ENCODE results near the gene ABCC11. TPM values are rescaled to one million over a fixed set of nuclear protein-coding genes. Genes with fewer than 3 reads are reported as not detected.

Gene ABCC11
- polyA plus RNA-seq (2013), result 0.04 and 0.07 TPM in 2 replicates

GRCh38 chr16:48247311-48247710 is at the start of gene ABCC11:
Gene ABCC11 (minus strand): TSS chr16:48247539. CDS start chr16:48231921, 15,618 bp downstream.
- Histone ChIP-seq H4K12ac (ENCODE audit: low read depth, low read length) (no peak within 1 kb of the TSS), H3K9me3 (ENCODE audit: insufficient read depth, low read depth, low read length) (peaks cover 2% of the 10 kb centered on the region), H3K18ac (ENCODE audit: low read length) (no peak within 1 kb of the TSS), H3K4me2 (ENCODE audit: low read length) (no peak within 1 kb of the TSS), H3K23ac (ENCODE audit: low read length) (no peak within 1 kb of the TSS), H3K27me3 (ENCODE audit: insufficient read depth, low read length) (no peaks in the 10 kb centered on the region), H2BK5ac (ENCODE audit: low read depth, low read length, poor library complexity) (no peak within 1 kb of the TSS), H3K36me3 (ENCODE audit: control insufficient read depth in 1 of 2, insufficient read depth in 2 of 2, low read length in 2 of 2) (peaks cover 1 to 2% of the 10 kb centered on the region in 2 experiments), H2AK5ac (ENCODE audit: low read length) (no peak within 1 kb of the TSS), H2BK120ac (ENCODE audit: insufficient read depth, low read length, poor library complexity) (no peak within 1 kb of the TSS), H3K4me1 (ENCODE audit: control insufficient read depth in 1 of 2, insufficient read depth in 2 of 2, low read length in 2 of 2) (peaks cover 4% of the 10 kb centered on the region in 2 experiments), H2AFZ (ENCODE audit: insufficient read depth, low read length, poor library complexity) (no peak within 1 kb of the TSS), H4K8ac (ENCODE audit: low read depth, low read length) (no peak within 1 kb of the TSS), H3K9ac (ENCODE audit: low read length) (no peak within 1 kb of the TSS), H3K4me3 (ENCODE audit: low read depth, low read length) (no peak within 1 kb of the TSS), H3K14ac (ENCODE audit: low read length) (no peak within 1 kb of the TSS), H3K79me1 (ENCODE audit: low read length) (peaks cover 5% of the 10 kb centered on the region), H3K4ac (ENCODE audit: low read depth, low read length) (no peak within 1 kb of the TSS), H3K79me2 (ENCODE audit: control insufficient read depth, insufficient read depth, low read length, poor library complexity) (peaks cover 6% of the 10 kb centered on the region), H3K27ac (ENCODE audit: low read depth, low read length) (no peak within 1 kb of the TSS), H2BK12ac (ENCODE audit: low read length) (no peak within 1 kb of the TSS), H4K91ac (ENCODE audit: low read depth, low read length) (no peak within 1 kb of the TSS)
- WGBS (ENCODE audit: extremely low coverage, insufficient coverage, insufficient read length), result no CpG with 5 or more reads among the region's 4 CpGs
- DNase-seq, result no peak

GRCh38 chr16:48295488-48296281 is 48.3 kb upstream of the ABCC11 start:
- H4K12ac ChIP-seq (ENCODE audit: low read depth, low read length), result no peak overlapping the region
- no peak overlapping the region for H3K4me2 ChIP-seq (ENCODE audit: low read length)
- no peaks in the 10 kb centered on the region for H3K9me3 ChIP-seq (ENCODE audit: insufficient read depth, low read depth, low read length)
- no peaks in the 10 kb centered on the region for H3K79me2 ChIP-seq (ENCODE audit: control insufficient read depth, insufficient read depth, low read length, poor library complexity)
- no peak overlapping the region for H3K4ac ChIP-seq (ENCODE audit: low read depth, low read length)
- H2BK12ac ChIP-seq (ENCODE audit: low read length), result no peak overlapping the region
- no peak overlapping the region for H3K4me3 ChIP-seq (ENCODE audit: low read depth, low read length)
- H3K23ac ChIP-seq (ENCODE audit: low read length), result no peak overlapping the region
- no CpG with 5 or more reads among the region's 1 CpG for WGBS (ENCODE audit: extremely low coverage, insufficient coverage, insufficient read length)
- no peak overlapping the region for H2BK120ac ChIP-seq (ENCODE audit: insufficient read depth, low read length, poor library complexity)
- no peaks in the 10 kb centered on the region for H3K79me1 ChIP-seq (ENCODE audit: low read length)
- H3K18ac ChIP-seq (ENCODE audit: low read length), result no peak overlapping the region
- no peak overlapping the region for H3K27ac ChIP-seq (ENCODE audit: low read depth, low read length)
- no peak overlapping the region for H2AK5ac ChIP-seq (ENCODE audit: low read length)
- peaks cover 6 to 9% of the 10 kb centered on the region in 2 experiments for H3K36me3 ChIP-seq (ENCODE audit: control insufficient read depth in 1 of 2, insufficient read depth in 2 of 2, low read length in 2 of 2)
- peak; percentile 42 to 87 for DNase-seq
- H3K9ac ChIP-seq (ENCODE audit: low read length), result no peak overlapping the region
- H2AFZ ChIP-seq (ENCODE audit: insufficient read depth, low read length, poor library complexity), result no peak overlapping the region
- H3K27me3 ChIP-seq (ENCODE audit: insufficient read depth, low read length), result no peaks in the 10 kb centered on the region
- no peak overlapping the region for H4K91ac ChIP-seq (ENCODE audit: low read depth, low read length)
- no peaks in the 10 kb centered on the region for H3K4me1 ChIP-seq (ENCODE audit: control insufficient read depth in 1 of 2, insufficient read depth in 2 of 2, low read length in 2 of 2)
- no peak overlapping the region for H2BK5ac ChIP-seq (ENCODE audit: low read depth, low read length, poor library complexity)
- H4K8ac ChIP-seq (ENCODE audit: low read depth, low read length), result no peak overlapping the region
- H3K14ac ChIP-seq (ENCODE audit: low read length), result no peak overlapping the region

GRCh38 chr16:48294724-48295123 is 47.4 kb upstream of the ABCC11 start:
- no peak overlapping the region for H2AK5ac ChIP-seq (ENCODE audit: low read length)
- no peak overlapping the region for H4K8ac ChIP-seq (ENCODE audit: low read depth, low read length)
- H3K4me1 ChIP-seq (ENCODE audit: control insufficient read depth in 1 of 2, insufficient read depth in 2 of 2, low read length in 2 of 2), result no peaks in the 10 kb centered on the region
- no peak overlapping the region for H3K4me3 ChIP-seq (ENCODE audit: low read depth, low read length)
- no peak overlapping the region for H3K23ac ChIP-seq (ENCODE audit: low read length)
- H2BK120ac ChIP-seq (ENCODE audit: insufficient read depth, low read length, poor library complexity), result no peak overlapping the region
- no peak overlapping the region for H2AFZ ChIP-seq (ENCODE audit: insufficient read depth, low read length, poor library complexity)
- WGBS (ENCODE audit: extremely low coverage, insufficient coverage, insufficient read length), result no CpG with 5 or more reads among the region's 1 CpG
- no peaks in the 10 kb centered on the region for H3K27me3 ChIP-seq (ENCODE audit: insufficient read depth, low read length)
- no peak overlapping the region for H3K9ac ChIP-seq (ENCODE audit: low read length)
- H3K14ac ChIP-seq (ENCODE audit: low read length), result no peak overlapping the region
- no peak overlapping the region for H3K4me2 ChIP-seq (ENCODE audit: low read length)
- no peak for DNase-seq
- H3K79me1 ChIP-seq (ENCODE audit: low read length), result no peaks in the 10 kb centered on the region
- H2BK12ac ChIP-seq (ENCODE audit: low read length), result no peak overlapping the region
- no peak overlapping the region for H3K4ac ChIP-seq (ENCODE audit: low read depth, low read length)
- H3K27ac ChIP-seq (ENCODE audit: low read depth, low read length), result no peak overlapping the region
- peaks cover 11% of the 10 kb centered on the region in 2 experiments for H3K36me3 ChIP-seq (ENCODE audit: control insufficient read depth in 1 of 2, insufficient read depth in 2 of 2, low read length in 2 of 2)
- H4K12ac ChIP-seq (ENCODE audit: low read depth, low read length), result no peak overlapping the region
- H3K79me2 ChIP-seq (ENCODE audit: control insufficient read depth, insufficient read depth, low read length, poor library complexity), result no peaks in the 10 kb centered on the region
- no peak overlapping the region for H2BK5ac ChIP-seq (ENCODE audit: low read depth, low read length, poor library complexity)
- no peak overlapping the region for H4K91ac ChIP-seq (ENCODE audit: low read depth, low read length)
- H3K9me3 ChIP-seq (ENCODE audit: insufficient read depth, low read depth, low read length), result no peaks in the 10 kb centered on the region
- no peak overlapping the region for H3K18ac ChIP-seq (ENCODE audit: low read length)

GRCh38 chr16:48292452-48292851 is 45.1 kb upstream of the ABCC11 start:
- no peak for DNase-seq
- Histone ChIP-seq H3K36me3 (ENCODE audit: control insufficient read depth in 1 of 2, insufficient read depth in 2 of 2, low read length in 2 of 2) (peaks cover 7 to 12% of the 10 kb centered on the region in 2 experiments), H3K18ac (ENCODE audit: low read length) (no peak overlapping the region), H3K4ac (ENCODE audit: low read depth, low read length) (no peak overlapping the region), H2AFZ (ENCODE audit: insufficient read depth, low read length, poor library complexity) (no peak overlapping the region), H3K27me3 (ENCODE audit: insufficient read depth, low read length) (no peaks in the 10 kb centered on the region), H2AK5ac (ENCODE audit: low read length) (no peak overlapping the region), H3K9ac (ENCODE audit: low read length) (no peak overlapping the region), H3K9me3 (ENCODE audit: insufficient read depth, low read depth, low read length) (no peaks in the 10 kb centered on the region), H3K4me3 (ENCODE audit: low read depth, low read length) (no peak overlapping the region), H2BK120ac (ENCODE audit: insufficient read depth, low read length, poor library complexity) (no peak overlapping the region), H3K4me2 (ENCODE audit: low read length) (no peak overlapping the region), H2BK12ac (ENCODE audit: low read length) (no peak overlapping the region), H3K23ac (ENCODE audit: low read length) (no peak overlapping the region), H2BK5ac (ENCODE audit: low read depth, low read length, poor library complexity) (no peak overlapping the region), H3K79me1 (ENCODE audit: low read length) (no peaks in the 10 kb centered on the region), H3K27ac (ENCODE audit: low read depth, low read length) (no peak overlapping the region), H3K4me1 (ENCODE audit: control insufficient read depth in 1 of 2, insufficient read depth in 2 of 2, low read length in 2 of 2) (no peaks in the 10 kb centered on the region), H3K14ac (ENCODE audit: low read length) (no peak overlapping the region), H4K12ac (ENCODE audit: low read depth, low read length) (no peak overlapping the region), H4K91ac (ENCODE audit: low read depth, low read length) (no peak overlapping the region), H3K79me2 (ENCODE audit: control insufficient read depth, insufficient read depth, low read length, poor library complexity) (no peaks in the 10 kb centered on the region), H4K8ac (ENCODE audit: low read depth, low read length) (no peak overlapping the region)
- no CpG with 5 or more reads among the region's 2 CpGs for WGBS (ENCODE audit: extremely low coverage, insufficient coverage, insufficient read length)
